H1 (cell line): ENCODE measurements around the gene NTN1. TPM values are rescaled to one million over a fixed set of nuclear protein-coding genes. Genes with fewer than 3 reads are reported as not detected.
A peak's percentile ranks its signal among the peaks of the same experiment; 100 is the strongest.

ENCODE experiments used
- CTCF ChIA-PET: fragments of 300-600 bp; sonication (Branson Sonifier 250); formaldehyde crosslinking; loops from one replicate; lab custom pipeline; 2021; ENCODE audit not compliant: partially characterized antibody; lab: Charles Lee
- POLR2A ChIA-PET: fragments of 300-600 bp; sonication (Branson Sonifier 250); formaldehyde crosslinking; loops from one replicate; lab custom pipeline; 2021; ENCODE audit warnings: inconsistent platforms; ENCODE audit not compliant: partially characterized antibody; lab: Charles Lee
- DNase-seq, 2 experiments: peaks; one replicate each; pipeline versions ENCODE4 v3.0.0 to v3.0.0-alpha.2; 2010 to 2022; ENCODE audit warnings: low spot score in 2 of 2, low read depth in 1 of 2, mixed read lengths in 1 of 2
- FAIRE-seq: peaks from 2 replicates; lab custom pipeline; 2011; peaks lifted over from hg19 to GRCh38; lab: Jason Lieb, UNC
- H2AFZ ChIP-seq: 2 replicates; pipeline ENCODE4 v1.8.1; 2012; ENCODE audit warnings: low read length, inconsistent platforms
- H2AK5ac ChIP-seq: 2 replicates; pipeline ENCODE4 v1.6.1; 2013; ENCODE audit warnings: low read depth, low read length
- H2BK120ac ChIP-seq: replicated peaks from 2 replicates; pipeline ENCODE3; 2013; ENCODE audit warnings: low read depth, low read length, inconsistent platforms
- H2BK12ac ChIP-seq: 2 replicates; pipeline ENCODE4 v1.6.1; 2013; ENCODE audit warnings: low read depth, low read length
- H2BK15ac ChIP-seq: 2 replicates; pipeline ENCODE4 v1.6.1; 2013; ENCODE audit warnings: low read length
- H2BK20ac ChIP-seq: 2 replicates; pipeline ENCODE4 v1.6.1; 2013; ENCODE audit warnings: low read length
- H2BK5ac ChIP-seq: 2 replicates; pipeline ENCODE4 v1.6.1; 2013; ENCODE audit warnings: low read depth, low read length
- H3K14ac ChIP-seq: 2 replicates; pipeline ENCODE4 v1.6.1; 2013; ENCODE audit warnings: inconsistent platforms; ENCODE audit not compliant: insufficient read length
- H3K18ac ChIP-seq: 2 replicates; pipeline ENCODE4 v1.6.1; 2013; ENCODE audit warnings: low read length; ENCODE audit errors: extremely low read depth
- H3K23ac ChIP-seq: 2 replicates; pipeline ENCODE4 v1.6.1; 2013; ENCODE audit warnings: inconsistent platforms; ENCODE audit not compliant: insufficient read length
- H3K23me2 ChIP-seq: 2 replicates; pipeline ENCODE4 v1.6.1; 2013; ENCODE audit warnings: low read depth, low read length
- H3K27ac ChIP-seq: 2 replicates; pipeline ENCODE4 v1.6.1; 2011; ENCODE audit warnings: low read depth, low read length, inconsistent platforms
- H3K27me3 ChIP-seq, 4 experiments: replicated peaks in 1 of 4; 1 replicate in 1 of 4; 2 replicates in 3 of 4; pipeline versions ENCODE4 v1.6.1 to v1.8.1; 2011 to 2013; ENCODE audit warnings: low read length in 3 of 4, mild to moderate bottlenecking in 3 of 4, inconsistent platforms in 2 of 4, mixed read lengths in 2 of 4, moderate library complexity in 1 of 4; ENCODE audit not compliant: control insufficient read depth in 3 of 4, insufficient read depth in 3 of 4; ENCODE audit errors: extremely low read depth in 1 of 4
- H3K36me3 ChIP-seq, 4 experiments: 2 replicates each; pipeline versions ENCODE4 v1.6.1 to v1.8.1; 2011 to 2013; ENCODE audit warnings: mild to moderate bottlenecking in 4 of 4, low read length in 3 of 4, moderate library complexity in 2 of 4, control low read depth in 1 of 4, inconsistent platforms in 1 of 4; ENCODE audit not compliant: insufficient read depth in 4 of 4, control insufficient read depth in 2 of 4
- H3K4ac ChIP-seq: replicated peaks from 2 replicates; pipeline ENCODE3; 2013; ENCODE audit warnings: low read length, low read depth, mixed read lengths, inconsistent platforms; ENCODE audit not compliant: insufficient read length
- H3K4me1 ChIP-seq, 4 experiments: replicated peaks in 1 of 4; 1 replicate in 1 of 4; 2 replicates in 3 of 4; pipeline versions ENCODE4 v1.6.1 to v1.8.1; 2011 to 2013; ENCODE audit warnings: low read length in 3 of 4, inconsistent platforms in 2 of 4, mixed read lengths in 1 of 4; ENCODE audit not compliant: insufficient read depth in 4 of 4, control insufficient read depth in 3 of 4
- H3K4me2 ChIP-seq, 2 experiments: 2 replicates each; pipeline versions ENCODE4 v1.6.1 to v1.8.1; 2011 to 2013; ENCODE audit warnings: low read depth in 2 of 2, low read length in 2 of 2, control low read depth in 1 of 2, inconsistent platforms in 1 of 2, mild to moderate bottlenecking in 1 of 2; ENCODE audit not compliant: insufficient read depth in 1 of 2
- H3K4me3 ChIP-seq, 4 experiments: fragments of 200-600, 300-600 bp in 1 of 4; sonication (generic), shearing (Covaris generic), sonication (Bioruptor Twin) in 1 of 4; 2 replicates each; pipeline versions ENCODE4 v1.5.1 to v1.8.1; 2011 to 2016; ENCODE audit warnings: low read length in 4 of 4, low read depth in 3 of 4, control low read depth in 2 of 4, inconsistent platforms in 2 of 4, mild to moderate bottlenecking in 2 of 4, mixed read lengths in 1 of 4, moderate library complexity in 1 of 4; ENCODE audit not compliant: insufficient read depth in 2 of 4; ENCODE audit errors: extremely low read depth in 1 of 4
- H3K56ac ChIP-seq: replicated peaks from 2 replicates; pipeline ENCODE3; 2013; ENCODE audit warnings: low read depth, mild to moderate bottlenecking, mixed read lengths, low read length, inconsistent platforms; ENCODE audit not compliant: insufficient read length
- H3K79me1 ChIP-seq: 2 replicates; pipeline ENCODE4 v1.6.1; 2013; ENCODE audit warnings: low read depth, low read length, control low read depth
- H3K79me2 ChIP-seq, 2 experiments: 2 replicates each; pipeline versions ENCODE4 v1.6.1 to v1.8.1; 2012 to 2013; ENCODE audit warnings: low read length in 2 of 2, mild to moderate bottlenecking in 2 of 2, inconsistent platforms in 1 of 2; ENCODE audit not compliant: insufficient read depth in 2 of 2, control insufficient read depth in 1 of 2
- H3K9ac ChIP-seq, 4 experiments: replicated peaks in 1 of 4; 1 replicate in 1 of 4; 2 replicates in 3 of 4; pipeline versions ENCODE4 v1.6.1 to v1.8.1; 2011 to 2013; ENCODE audit warnings: low read depth in 3 of 4, low read length in 3 of 4, control low read depth in 2 of 4, mild to moderate bottlenecking in 2 of 4, moderate library complexity in 2 of 4, inconsistent platforms in 1 of 4; ENCODE audit errors: extremely low read depth in 1 of 4
- H3K9me3 ChIP-seq, 2 experiments: 2 replicates each; pipeline versions ENCODE4 v1.6.1 to v1.8.1; 2012 to 2013; ENCODE audit warnings: mild to moderate bottlenecking in 2 of 2, moderate library complexity in 2 of 2, control low read depth in 1 of 2, inconsistent platforms in 1 of 2, low read depth in 1 of 2, low read length in 1 of 2, mixed read lengths in 1 of 2; ENCODE audit not compliant: insufficient read depth in 2 of 2
- H4K20me1 ChIP-seq, 2 experiments: replicated peaks in 1 of 2; 2 replicates each; pipeline versions ENCODE3 to v1.8.1; 2011 to 2013; ENCODE audit warnings: inconsistent platforms in 2 of 2, low read length in 2 of 2, mild to moderate bottlenecking in 1 of 2; ENCODE audit not compliant: insufficient read depth in 2 of 2, control insufficient read depth in 1 of 2
- H4K5ac ChIP-seq: 2 replicates; pipeline ENCODE4 v1.6.1; 2013; ENCODE audit warnings: low read length, low read depth, mixed read lengths, inconsistent platforms; ENCODE audit not compliant: insufficient read length
- H4K8ac ChIP-seq: 2 replicates; pipeline ENCODE4 v1.8.0; 2013; ENCODE audit warnings: mild to moderate bottlenecking, moderate library complexity, low read length, inconsistent platforms; ENCODE audit not compliant: insufficient read depth; ENCODE audit errors: extremely low read depth
- H4K91ac ChIP-seq: replicated peaks from 2 replicates; pipeline ENCODE3; 2013; ENCODE audit warnings: low read length, mixed read lengths, inconsistent platforms; ENCODE audit not compliant: insufficient read length
- ASH2L ChIP-seq: fragments of 200-600, 300-600 bp; sonication (generic); IDR thresholded peaks from one replicate; pipeline ENCODE4 v1.7.1; 2017; ENCODE audit warnings: low read length
- CEBPB ChIP-seq: IDR thresholded peaks from 2 replicates; pipeline ENCODE4 v1.6.1; 2012; ENCODE audit warnings: low read depth, low read length
- NANOG ChIP-seq: IDR thresholded peaks from 2 replicates; pipeline ENCODE4 v1.6.1; 2011; ENCODE audit warnings: low read length, low read depth, mild to moderate bottlenecking, inconsistent platforms; ENCODE audit not compliant: insufficient read depth, poor library complexity, severe bottlenecking
- RNF2 ChIP-seq: fragments of 200-900, 300-1000 bp; sonication (generic); IDR thresholded peaks from 2 replicates; pipeline ENCODE4 v1.7.1; 2016; ENCODE audit warnings: borderline replicate concordance, low read depth, mild to moderate bottlenecking, antibody characterized with exemption, low read length; ENCODE audit not compliant: poor library complexity, severe bottlenecking; ENCODE audit errors: missing control alignments
- SIRT6 ChIP-seq: IDR thresholded peaks from one replicate; pipeline ENCODE4 v1.7.1; 2012; ENCODE audit warnings: low read length, inconsistent platforms
- SP1 ChIP-seq: IDR thresholded peaks from 2 replicates; pipeline ENCODE4 v1.6.1; 2011; ENCODE audit warnings: low read depth, low read length
- SP4 ChIP-seq: IDR thresholded peaks from 2 replicates; pipeline ENCODE4 v1.6.1; 2012; ENCODE audit warnings: low read length, inconsistent platforms
- SRF ChIP-seq: IDR thresholded peaks from 2 replicates; pipeline ENCODE4 v1.6.1; 2011; ENCODE audit warnings: mild to moderate bottlenecking, low read depth, low read length, moderate library complexity
- SUZ12 ChIP-seq: fragments of 200-600 bp; sonication (generic); IDR thresholded peaks from 2 replicates; pipeline ENCODE4 v1.6.1; 2012; ENCODE audit warnings: mild to moderate bottlenecking, inconsistent platforms, low read length, moderate library complexity, mixed read lengths
- TEAD4 ChIP-seq: IDR thresholded peaks from 2 replicates; pipeline ENCODE4 v1.6.1; 2012; ENCODE audit warnings: low read depth, low read length, inconsistent platforms, mixed read lengths
- ZNF274 ChIP-seq: IDR thresholded peaks from 2 replicates; pipeline ENCODE4 v1.7.0; 2012; ENCODE audit warnings: low read length, borderline replicate concordance; ENCODE audit errors: extremely low read depth
- WGBS, 2 experiments: shearing (Covaris generic) in 1 of 2; methylation state at CpG; one replicate each; pipeline versions ENCODE4 v1.1.6 to v1.1.7; 2013 to 2015; ENCODE audit warnings: low lambda C conversion rate in 2 of 2, mixed read lengths in 2 of 2, inconsistent platforms in 1 of 2, low coverage in 1 of 2, missing lambda C conversion rate in 1 of 2; ENCODE audit not compliant: insufficient replicate concordance in 2 of 2, insufficient coverage in 1 of 2, insufficient read length in 1 of 2; ENCODE audit errors: extremely low coverage in 1 of 2, missing lambda C conversion rate in 1 of 2; 5-methylcytosine and 5-hydroxymethylcytosine counted together
- polyA plus RNA-seq, 7 experiments: library from polyadenylated mRNA; depleted of rRNA in 3 of 7; stranded (reverse) in 5 of 7; unstranded in 2 of 7; fragments of >200 nt in 5 of 7; fragments of 200-250 nt in 2 of 7; gene quantifications; 1 replicate in 5 of 7; 2 replicates in 1 of 7; 4 replicates in 1 of 7; pipeline versions ENCODE4 v1.2.1 to v1.2.3, GENCODE V29; 2011 to 2013; ENCODE audit warnings: missing spikeins in 2 of 7, mixed read lengths in 2 of 7
- total RNA-seq: library from RNA; stranded (reverse); fragmentation: NEBNext Ultra II Directional; extraction: Animal tissue kit (Norgen Biotek cat#: 25700); gene quantifications from 2 replicates; pipeline ENCODE4 v1.2.1, GENCODE V29; 2021
- TF ChIP-seq, protein P1 (sequence below), 3 experiments: IDR thresholded peaks; 1 replicate in 2 of 3; 2 replicates in 1 of 3; pipeline versions ENCODE4 v1.5.1 to v1.6.1; 2011; ENCODE audit warnings: low read length in 3 of 3, mild to moderate bottlenecking in 3 of 3, inconsistent platforms in 2 of 3, low read depth in 1 of 3, moderate library complexity in 1 of 3; ENCODE audit not compliant: insufficient read depth in 1 of 3; ENCODE audit errors: control extremely low read depth in 1 of 3

Gene NTN1
- total and polyA plus RNA-seq, 2 of the 8 experiments (the other 6 are each of a cell fraction or from before 2014, with no cell fraction given), result 2.0 to 2.3 TPM

- Histone ChIP-seq H2BK15ac (no peak overlapping the region), H4K20me1 (no peaks in the 10 kb centered on the region), H3K4ac (no peak overlapping the region), H2AK5ac (no peak overlapping the region), H2BK120ac (no peak overlapping the region), H3K23ac (no peak overlapping the region), H2AFZ (no peak overlapping the region), H4K8ac (no peak overlapping the region), H3K27me3 (no peaks in the 10 kb centered on the region), H3K36me3 (no peaks in the 10 kb centered on the region), H3K56ac (no peak overlapping the region), H3K9me3 (no peaks in the 10 kb centered on the region; a peak in 1 of 4 replicates), H2BK20ac (peak overlapping the region; percentile 28), H4K91ac (no peak overlapping the region), H3K18ac (no peak overlapping the region), H3K79me1 (no peaks in the 10 kb centered on the region), H3K4me1 (peaks cover 0 to 15% (median 3%) of the 10 kb centered on the region in 4 experiments; a peak in 4 of 7 replicates), H4K5ac (no peak overlapping the region), H3K4me3 (no peak overlapping the region), H3K14ac (no peak overlapping the region), H3K4me2 (no peak overlapping the region), H3K27ac (no peak overlapping the region), H3K9ac (no peak overlapping the region), H3K23me2 (no peaks in the 10 kb centered on the region), H3K79me2 (no peaks in the 10 kb centered on the region), H2BK5ac (no peak overlapping the region), H2BK12ac (0 out of 2 replicates have a peak overlapping the region, but pooled peaks have one; percentile 14)
- ChIA-PET CTCF (interaction anchor here (0.6 to 2.0 kb wide), 3 partner anchors 13 to 449 kb away, joined by 3 to 5 read pairs (median 3); no protein-coding TSS in a partner anchor), POLR2A (no interaction called here)
- DNase-seq, result no peak
- no peak for FAIRE-seq
- 86% methylated on average over 4 of the region's 4 CpGs; no CpG with 5 or more reads in 1 of the 2 experiments for WGBS, 2 experiments
- TF ChIP-seq, protein P1, sequence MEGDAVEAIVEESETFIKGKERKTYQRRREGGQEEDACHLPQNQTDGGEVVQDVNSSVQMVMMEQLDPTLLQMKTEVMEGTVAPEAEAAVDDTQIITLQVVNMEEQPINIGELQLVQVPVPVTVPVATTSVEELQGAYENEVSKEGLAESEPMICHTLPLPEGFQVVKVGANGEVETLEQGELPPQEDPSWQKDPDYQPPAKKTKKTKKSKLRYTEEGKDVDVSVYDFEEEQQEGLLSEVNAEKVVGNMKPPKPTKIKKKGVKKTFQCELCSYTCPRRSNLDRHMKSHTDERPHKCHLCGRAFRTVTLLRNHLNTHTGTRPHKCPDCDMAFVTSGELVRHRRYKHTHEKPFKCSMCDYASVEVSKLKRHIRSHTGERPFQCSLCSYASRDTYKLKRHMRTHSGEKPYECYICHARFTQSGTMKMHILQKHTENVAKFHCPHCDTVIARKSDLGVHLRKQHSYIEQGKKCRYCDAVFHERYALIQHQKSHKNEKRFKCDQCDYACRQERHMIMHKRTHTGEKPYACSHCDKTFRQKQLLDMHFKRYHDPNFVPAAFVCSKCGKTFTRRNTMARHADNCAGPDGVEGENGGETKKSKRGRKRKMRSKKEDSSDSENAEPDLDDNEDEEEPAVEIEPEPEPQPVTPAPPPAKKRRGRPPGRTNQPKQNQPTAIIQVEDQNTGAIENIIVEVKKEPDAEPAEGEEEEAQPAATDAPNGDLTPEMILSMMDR (IDR thresholded peaks at IDR 0.05; ENCODE audit: control extremely low read depth in 1 of 3, insufficient read depth in 1 of 3, low read depth in 1 of 3, low read length in 3 of 3), result no peak
- TF ChIP-seq SP1 (no peak), RNF2 (no peak), TEAD4 (no peak), ZNF274 (no peak), SIRT6 (no peak), SUZ12 (no peak), SP4 (no peak), CEBPB (no peak), SRF (no peak), NANOG (no peak), ASH2L (no peak)
Measured at GRCh38 chr17:9107527-9107926, 86.2 kb downstream of the NTN1 start.
